Epithelial cell of esophagus (primary cell): ENCODE data around the gene FARP2.

ENCODE experiments used
- DNase-seq: peaks from one replicate; pipeline ENCODE4 v3.0.0; 2010; ENCODE audit warnings: low read depth
- H3K4me3 ChIP-seq: 2 replicates; pipeline ENCODE4 v1.5.1; 2011; ENCODE audit warnings: mild to moderate bottlenecking, low read length, control low read depth
- TF ChIP-seq, protein P1 (sequence below): IDR thresholded peaks from 2 replicates; pipeline ENCODE4 v1.5.1; 2011; ENCODE audit warnings: low read depth, mild to moderate bottlenecking, low read length, control low read depth, inconsistent platforms; ENCODE audit not compliant: insufficient read depth; ENCODE audit errors: missing control alignments

Gene FARP2

DNA sequence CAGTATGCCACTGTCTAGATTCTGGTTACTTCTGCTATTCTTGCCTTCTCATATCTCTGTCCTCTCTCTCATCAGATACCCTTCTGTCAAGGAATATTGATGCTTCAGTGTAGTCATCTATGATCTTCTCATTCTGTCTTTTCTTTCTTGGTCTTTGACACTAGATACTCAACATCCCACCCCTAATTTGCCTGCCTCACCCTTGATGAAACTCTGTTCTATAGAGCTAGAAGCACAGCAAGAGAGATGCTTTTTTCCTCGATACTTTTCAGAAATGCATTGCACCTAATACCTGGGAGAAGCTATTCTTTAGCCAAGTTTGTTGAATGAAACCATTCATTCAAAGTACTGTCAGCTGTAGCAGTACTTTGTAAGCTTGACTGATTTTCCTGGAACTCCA is 30.8 kb upstream of the FARP2 start:
- TF ChIP-seq, protein P1, sequence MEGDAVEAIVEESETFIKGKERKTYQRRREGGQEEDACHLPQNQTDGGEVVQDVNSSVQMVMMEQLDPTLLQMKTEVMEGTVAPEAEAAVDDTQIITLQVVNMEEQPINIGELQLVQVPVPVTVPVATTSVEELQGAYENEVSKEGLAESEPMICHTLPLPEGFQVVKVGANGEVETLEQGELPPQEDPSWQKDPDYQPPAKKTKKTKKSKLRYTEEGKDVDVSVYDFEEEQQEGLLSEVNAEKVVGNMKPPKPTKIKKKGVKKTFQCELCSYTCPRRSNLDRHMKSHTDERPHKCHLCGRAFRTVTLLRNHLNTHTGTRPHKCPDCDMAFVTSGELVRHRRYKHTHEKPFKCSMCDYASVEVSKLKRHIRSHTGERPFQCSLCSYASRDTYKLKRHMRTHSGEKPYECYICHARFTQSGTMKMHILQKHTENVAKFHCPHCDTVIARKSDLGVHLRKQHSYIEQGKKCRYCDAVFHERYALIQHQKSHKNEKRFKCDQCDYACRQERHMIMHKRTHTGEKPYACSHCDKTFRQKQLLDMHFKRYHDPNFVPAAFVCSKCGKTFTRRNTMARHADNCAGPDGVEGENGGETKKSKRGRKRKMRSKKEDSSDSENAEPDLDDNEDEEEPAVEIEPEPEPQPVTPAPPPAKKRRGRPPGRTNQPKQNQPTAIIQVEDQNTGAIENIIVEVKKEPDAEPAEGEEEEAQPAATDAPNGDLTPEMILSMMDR = no peak
- no peak for DNase-seq

DNA sequence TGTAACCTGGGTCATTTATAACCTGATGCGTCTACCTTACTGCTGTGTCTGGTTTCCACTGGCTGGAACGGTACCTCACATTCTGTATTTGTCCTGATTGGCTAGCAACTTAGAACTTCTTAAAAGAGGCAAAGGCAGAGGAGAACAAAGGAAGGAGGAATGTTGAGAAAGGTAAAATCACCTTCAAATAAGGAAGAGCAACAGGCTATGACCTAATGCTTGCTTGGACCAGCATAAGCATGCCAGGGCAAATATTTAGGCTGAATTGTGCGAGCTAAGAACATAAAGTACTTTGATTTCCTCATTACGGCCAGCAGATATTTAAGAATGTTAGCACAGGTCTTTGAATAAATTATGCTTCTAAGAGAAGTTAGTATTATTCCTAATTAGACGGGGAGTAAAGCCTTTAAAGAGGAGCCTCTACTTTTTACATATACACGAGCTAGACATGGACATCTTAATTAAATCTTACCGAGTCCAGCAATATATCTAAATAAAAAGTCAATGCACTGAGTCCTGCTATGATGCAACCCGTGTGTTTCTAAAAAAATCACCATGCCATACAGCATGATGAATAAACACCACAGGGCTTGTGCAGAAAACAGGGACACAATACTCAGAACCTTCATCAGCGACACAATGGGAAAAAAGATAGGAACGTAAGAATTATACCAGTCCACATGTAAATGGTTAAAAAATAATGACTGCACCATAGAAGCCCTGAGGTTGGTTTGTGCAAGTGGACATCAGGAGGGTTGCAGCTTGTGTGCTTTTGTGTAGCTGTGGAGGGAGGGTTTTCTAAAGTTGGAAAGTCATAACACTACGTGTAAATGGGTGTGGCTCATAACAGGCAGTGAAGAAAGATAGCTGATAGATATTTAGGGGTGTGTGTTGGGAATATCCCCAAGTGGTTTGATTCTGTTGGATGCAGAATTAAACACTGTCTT is 26.1 kb upstream of the FARP2 start:
- peak; percentile 74 for DNase-seq
- TF ChIP-seq, protein P1 = no peak
- no peak overlapping the region for H3K4me3 ChIP-seq

More for the DNA sequence above, 30.8 kb upstream of the FARP2 start:
- H3K4me3 ChIP-seq = no peak overlapping the region

DNA sequence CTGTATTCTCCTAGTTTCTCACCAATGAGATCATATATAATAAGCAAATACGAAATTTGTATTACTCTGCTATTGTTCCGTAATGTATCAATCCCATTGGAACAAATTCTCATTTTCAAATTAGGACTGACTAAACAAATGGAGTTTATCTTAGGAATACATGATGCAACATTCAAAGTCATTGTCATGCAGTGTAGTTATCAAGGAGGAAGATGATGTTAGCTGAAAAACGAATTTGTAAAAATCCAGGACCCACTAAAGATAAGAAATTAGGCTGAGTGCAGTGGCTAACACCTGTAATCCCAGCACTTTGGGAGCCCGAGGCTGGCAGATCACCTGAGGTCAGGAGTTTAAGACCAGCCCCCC is 25.5 kb upstream of the FARP2 start:
- TF ChIP-seq, protein P1 = no peak
- no peak for DNase-seq

DNA sequence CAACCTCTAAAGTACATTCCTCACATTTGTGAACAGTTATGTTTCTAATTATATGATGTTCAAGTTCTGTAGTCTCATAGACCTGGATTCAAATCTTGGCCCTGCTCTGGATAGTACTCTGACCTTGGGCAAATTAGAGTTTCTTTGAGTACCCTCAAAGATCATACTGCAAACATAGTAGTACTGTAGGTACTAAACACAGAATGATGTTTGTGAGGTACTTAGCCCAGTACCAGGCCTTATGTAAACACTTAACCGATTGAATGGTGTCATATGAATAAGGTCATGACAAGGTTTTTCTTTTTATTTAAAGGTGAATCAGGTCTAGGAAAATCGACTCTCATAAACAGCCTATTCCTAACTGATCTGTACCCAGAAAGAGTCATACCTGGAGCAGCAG is 21.3 kb upstream of the FARP2 start:
- DNase-seq = no peak
- TF ChIP-seq, protein P1 = no peak
- no peak overlapping the region for H3K4me3 ChIP-seq

More for the DNA sequence above, 25.5 kb upstream of the FARP2 start:
- no peak overlapping the region for H3K4me3 ChIP-seq

DNA sequence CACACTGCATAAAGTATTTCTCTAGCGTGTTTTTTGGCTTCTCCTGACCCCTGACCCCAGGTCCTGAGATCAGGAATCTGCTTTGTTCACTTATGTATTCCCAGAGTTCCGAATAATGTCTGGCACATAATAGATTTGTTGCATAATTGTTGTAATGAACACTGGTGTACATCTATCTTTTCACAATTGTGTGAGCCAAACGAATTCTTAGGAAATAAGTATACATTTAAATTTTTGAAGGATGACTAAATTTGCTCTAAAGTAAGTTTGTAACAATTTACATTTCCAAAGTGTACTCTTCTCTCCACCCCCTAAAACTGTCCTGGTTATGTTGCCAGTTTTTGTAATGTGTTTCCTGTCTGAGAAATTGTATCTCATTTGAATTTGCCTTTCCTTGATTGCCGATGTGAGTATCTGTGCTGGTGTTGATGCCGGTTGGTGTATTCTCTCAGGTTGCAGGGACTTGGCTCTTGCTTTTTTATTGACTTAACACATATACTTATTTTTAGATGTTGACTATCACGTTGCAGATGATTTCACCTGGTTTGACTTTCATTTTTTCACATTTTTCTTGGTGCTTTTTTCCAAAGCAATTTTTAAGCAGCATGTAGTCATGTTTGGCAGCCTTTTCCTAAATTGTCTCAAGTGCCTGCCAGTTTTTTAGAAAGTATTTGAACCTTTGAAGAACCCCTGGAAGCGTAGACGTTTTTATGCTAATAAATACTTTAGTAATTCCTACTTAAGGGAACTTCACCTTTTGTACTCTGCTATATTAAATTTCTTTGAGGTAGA is 16.1 kb upstream of the FARP2 start:
- DNase-seq = no peak
- no peak overlapping the region for H3K4me3 ChIP-seq
- TF ChIP-seq, protein P1 = no peak

DNA sequence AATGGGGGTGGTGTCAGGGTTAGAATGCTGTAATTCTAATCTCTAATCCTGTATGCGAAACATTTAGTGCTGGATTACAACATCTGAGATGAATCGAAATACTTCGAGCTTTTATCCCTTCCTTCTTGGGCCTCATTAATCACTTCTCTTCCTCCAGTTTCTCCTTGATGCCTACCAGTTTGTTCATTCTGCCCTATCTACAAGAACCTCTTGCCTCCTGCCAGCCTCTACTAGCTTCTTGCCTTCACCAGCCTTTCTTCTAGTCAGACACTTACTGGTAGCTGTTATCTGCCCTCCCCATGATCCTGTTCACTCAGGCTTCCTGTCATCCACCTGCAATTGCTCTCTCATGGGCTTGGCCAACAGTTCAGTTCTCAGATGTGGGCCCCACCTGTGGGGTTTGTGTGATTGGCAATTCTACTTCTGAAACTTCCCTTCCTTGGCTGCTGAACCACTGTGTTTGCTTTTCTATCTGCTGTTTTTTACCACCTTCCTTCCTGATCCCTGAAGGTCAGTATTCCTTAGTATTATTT is 15.4 kb upstream of the FARP2 start:
- no peak for DNase-seq
- no peak overlapping the region for H3K4me3 ChIP-seq
- TF ChIP-seq, protein P1 = no peak
